ENCODE measurements around the gene ZFP2.
"Not testable (repeated sequence)": the region's sequence is repeated elsewhere in the genome, so short reads cannot be mapped to it uniquely, and the experiment has no call there.

ZFP2 gene

GRCh38 chr5:178895615-178896571 is at the start of gene ZFP2:
Gene ZFP2, plus strand, starts transcription at chr5:178895913. Its CDS starts 35,401 bp downstream, at chr5:178931314.
- DNase-seq (ENCODE audit: low read depth) = no peak

- no peak for DNase-seq (ENCODE audit: low read depth)
Observed at GRCh38 chr5:178849316-178849715, 46.4 kb upstream of the ZFP2 start.

- no peak for DNase-seq (ENCODE audit: low read depth)
Observed at GRCh38 chr5:178851951-178852350, 43.8 kb upstream of the ZFP2 start.

GRCh38 chr5:178854284-178854683 is 41.4 kb upstream of the ZFP2 start:
- DNase-seq (ENCODE audit: low read depth) = no peak

GRCh38 chr5:178859625-178860521 is 35.8 kb upstream of the ZFP2 start, which contains the start of gene ZNF354B:
Gene ZNF354B, plus strand, starts transcription at chr5:178859953. Its CDS starts 1,095 bp downstream, at chr5:178861048.
- peak; percentile 59 for DNase-seq (ENCODE audit: low read depth)

- DNase-seq (ENCODE audit: low read depth) = not testable (repeated sequence)
Observed at GRCh38 chr5:178860615-178861014, 35.1 kb upstream of the ZFP2 start.

GRCh38 chr5:178861627-178862026 is 34.1 kb upstream of the ZFP2 start:
- no peak for DNase-seq (ENCODE audit: low read depth)

GRCh38 chr5:178866946-178867345 is 28.8 kb upstream of the ZFP2 start:
- DNase-seq (ENCODE audit: low read depth) = no peak

GRCh38 chr5:178869577-178869976 is 26.1 kb upstream of the ZFP2 start:
- no peak for DNase-seq (ENCODE audit: low read depth)

- no peak for DNase-seq (ENCODE audit: low read depth)
Observed at GRCh38 chr5:178870411-178870810, 25.3 kb upstream of the ZFP2 start.

- no peak for DNase-seq (ENCODE audit: low read depth)
Observed at GRCh38 chr5:178872302-178872701, 23.4 kb upstream of the ZFP2 start.

- not testable (repeated sequence) for DNase-seq (ENCODE audit: low read depth)
Observed at GRCh38 chr5:178883115-178883694, 12.5 kb upstream of the ZFP2 start.

- no peak for DNase-seq (ENCODE audit: low read depth)
Observed at GRCh38 chr5:178883815-178884430, 11.8 kb upstream of the ZFP2 start.

- no peak for DNase-seq (ENCODE audit: low read depth)
Observed at GRCh38 chr5:178899289-178899688, 3.6 kb downstream of the ZFP2 start.

- DNase-seq (ENCODE audit: low read depth) = no peak
Observed at GRCh38 chr5:178902849-178903248, 7.1 kb downstream of the ZFP2 start.

GRCh38 chr5:178931846-178932760 is 36.4 kb downstream of the ZFP2 start:
- DNase-seq (ENCODE audit: low read depth) = no peak

- no peak for DNase-seq (ENCODE audit: low read depth)
Observed at GRCh38 chr5:178940569-178941360, 45.1 kb downstream of the ZFP2 start, which contains the start of gene ZNF454. Gene ZNF454, plus strand, starts transcription at chr5:178941198. Its CDS starts 1,594 bp downstream, at chr5:178942792.

- no peak for DNase-seq (ENCODE audit: low read depth)
Observed at GRCh38 chr5:178941361-178941760, 45.6 kb downstream of the ZFP2 start.

GRCh38 chr5:178965465-178966055 is 69.8 kb downstream of the ZFP2 start:
- no peak for DNase-seq (ENCODE audit: low read depth)
